ENCODE data around the gene NAV2.
A peak's percentile ranks its signal among the peaks of the same experiment; 100 is the strongest.
"Not testable (repeated sequence)": the region's sequence is repeated elsewhere in the genome, so short reads cannot be mapped to it uniquely, and the experiment has no call there.

NAV2 gene

DNA sequence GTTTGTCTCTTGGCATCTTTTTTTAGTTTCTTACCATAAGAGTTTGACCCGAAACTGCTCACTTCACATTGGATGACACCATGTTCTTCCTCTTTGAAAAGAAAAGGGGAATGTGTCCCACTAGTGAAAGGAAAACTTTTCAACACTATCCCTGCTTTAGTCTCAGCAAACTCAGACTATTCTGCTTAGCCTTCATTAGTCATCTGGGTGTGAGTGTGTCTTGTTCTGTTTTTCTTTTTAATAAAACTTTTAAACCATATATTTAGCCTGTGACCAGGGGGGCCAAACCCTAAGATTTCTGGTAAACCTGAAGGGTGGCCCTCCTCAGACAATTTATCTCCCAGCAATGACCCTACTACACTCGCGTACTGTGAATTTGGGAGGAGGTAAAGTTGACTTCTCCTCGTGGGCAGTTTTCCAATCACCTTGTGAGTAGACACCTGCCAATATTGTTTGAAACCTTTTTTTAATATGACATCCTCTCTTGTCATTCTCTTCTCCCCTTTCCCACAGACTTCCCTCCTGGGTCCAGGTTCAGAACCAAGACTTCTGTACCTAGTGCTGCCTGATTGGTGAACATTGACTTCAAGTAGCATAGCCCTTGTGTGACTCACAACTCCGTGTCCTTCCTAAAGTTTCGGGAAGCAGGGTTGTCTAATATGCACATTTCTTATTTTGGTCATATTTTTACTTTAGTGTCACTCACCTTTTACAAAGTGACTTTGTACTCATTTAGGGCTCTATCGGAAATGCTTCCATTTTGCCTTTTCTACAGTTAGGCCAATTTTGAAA lies 407.7 kb downstream of the NAV2 start:
- Histone ChIP-seq H3K4me3 (no peak overlapping the region), H3K9me3 (no peaks in the 10 kb centered on the region), H3K4me1 (peaks cover 0 to 23% (median 4%) of the 10 kb centered on the region in 4 donors), H3K36me3 (peaks cover 34 to 54% (median 51%) of the 10 kb centered on the region in 3 donors), H3K27me3 (no peaks in the 10 kb centered on the region), H3K27ac (no peak overlapping the region)
- no peak for TF ChIP-seq CTCF (IDR thresholded peaks at IDR 0.05)
- intact Hi-C loops (cut with DNase I; ENCODE audit: low total_unique reads) = no loop called here
- DNase-seq = no peak

DNA sequence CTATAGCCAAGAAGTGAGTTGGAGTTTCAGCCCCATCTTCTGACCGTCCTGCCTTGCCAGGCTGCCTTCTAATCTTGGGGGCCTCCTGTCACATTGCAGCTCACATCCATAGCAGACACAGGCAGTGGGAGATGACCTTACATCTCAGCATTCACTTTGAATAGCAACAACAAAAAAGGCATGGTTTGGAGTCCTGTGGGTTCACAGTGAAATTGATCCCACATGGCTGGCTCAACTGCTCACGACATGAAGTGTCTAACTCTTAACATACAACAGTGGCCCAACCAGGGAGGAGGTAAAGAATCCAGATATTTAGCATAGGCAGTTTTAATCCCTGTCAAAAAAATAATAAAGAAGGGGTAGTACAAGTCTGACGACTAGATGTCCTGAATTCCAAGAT lies 409.5 kb downstream of the NAV2 start:
- Histone ChIP-seq H3K27ac (no peak overlapping the region), H3K4me1 (peaks cover 0 to 5% (median 2%) of the 10 kb centered on the region in 4 donors), H3K4me3 (no peak overlapping the region), H3K36me3 (peaks cover 26 to 40% (median 39%) of the 10 kb centered on the region in 3 donors), H3K9me3 (no peaks in the 10 kb centered on the region), H3K27me3 (no peaks in the 10 kb centered on the region)
- intact Hi-C loops (cut with DNase I; ENCODE audit: low total_unique reads) = no loop called here
- no peak for TF ChIP-seq CTCF (IDR thresholded peaks at IDR 0.05)
- no peak for DNase-seq

DNA sequence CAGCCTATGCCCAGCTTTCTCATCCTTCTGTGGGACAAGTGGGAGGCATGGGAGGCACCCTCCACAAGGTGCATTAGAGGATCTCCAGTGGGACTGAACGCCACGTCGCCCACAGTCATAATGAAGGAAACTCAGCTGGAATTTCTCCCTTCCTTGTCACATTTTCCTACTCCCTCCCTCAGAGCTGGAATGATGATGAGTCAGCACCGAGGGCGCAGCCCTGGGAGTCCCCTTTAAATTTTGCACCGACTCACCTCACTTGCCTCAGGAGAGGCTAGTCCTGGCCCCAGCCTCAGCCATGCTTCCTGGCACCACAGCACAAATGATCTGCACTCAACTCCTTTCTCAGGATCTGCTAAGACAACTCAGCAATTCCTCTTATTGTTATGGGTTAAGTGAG lies 413.3 kb downstream of the NAV2 start:
- Histone ChIP-seq H3K36me3 (peaks cover 0 to 5% (median under 1%) of the 10 kb centered on the region in 3 donors), H3K9me3 (no peaks in the 10 kb centered on the region), H3K4me1 (no peaks in the 10 kb centered on the region), H3K27me3 (no peaks in the 10 kb centered on the region), H3K4me3 (no peak overlapping the region), H3K27ac (no peak overlapping the region)
- intact Hi-C loops (cut with DNase I; ENCODE audit: low total_unique reads) = no loop called here
- no peak for DNase-seq
- no peak for TF ChIP-seq CTCF (IDR thresholded peaks at IDR 0.05)

GRCh38 chr11:20126724-20127123 lies 414.1 kb downstream of the NAV2 start:
- TF ChIP-seq CTCF (IDR thresholded peaks at IDR 0.05) = no peak
- H3K27me3 ChIP-seq = no peaks in the 10 kb centered on the region

GRCh38 chr11:20127671-20128527 lies 415.3 kb downstream of the NAV2 start:
- no peaks in the 10 kb centered on the region for H3K9me3 ChIP-seq
- intact Hi-C loops (cut with DNase I; ENCODE audit: low total_unique reads) = no loop called here
- peaks cover 0 to 8% (median 7%) of the 10 kb centered on the region in 4 donors for H3K4me1 ChIP-seq
- TF ChIP-seq CTCF (IDR thresholded peaks at IDR 0.05) = peak; percentile 78 to 79
- H3K27me3 ChIP-seq = no peaks in the 10 kb centered on the region
- no peaks in the 10 kb centered on the region for H3K36me3 ChIP-seq
- DNase-seq = peak; percentile 72 to 88
- no peak overlapping the region for H3K4me3 ChIP-seq
- H3K27ac ChIP-seq = no peak overlapping the region

More at GRCh38 chr11:20126724-20127123, 414.1 kb downstream of the NAV2 start:
- no peaks in the 10 kb centered on the region for H3K36me3 ChIP-seq
- intact Hi-C loops (cut with DNase I; ENCODE audit: low total_unique reads) = no loop called here
- H3K27ac ChIP-seq = no peak overlapping the region
- no peak overlapping the region for H3K4me3 ChIP-seq
- DNase-seq = no peak
- peaks cover 0 to 4% (median 2%) of the 10 kb centered on the region in 4 donors for H3K4me1 ChIP-seq
- H3K9me3 ChIP-seq = no peaks in the 10 kb centered on the region

DNA sequence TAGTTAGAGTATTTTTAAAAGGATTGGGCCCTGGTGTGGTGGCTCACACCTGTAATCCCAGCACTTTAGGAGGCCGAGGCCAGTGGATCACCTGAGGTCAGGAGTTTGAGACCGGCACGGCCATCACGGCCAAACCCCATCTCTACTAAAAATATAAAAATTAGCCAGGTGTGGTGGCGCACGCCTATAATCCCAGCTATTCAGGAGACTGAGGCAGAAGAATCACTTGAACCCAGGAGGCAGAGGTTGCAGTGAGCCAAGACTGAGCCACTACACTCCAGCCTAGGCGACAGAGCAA lies 415.8 kb downstream of the NAV2 start:
- H3K4me1 ChIP-seq; H3K27me3 ChIP-seq; H3K36me3 ChIP-seq; H3K9me3 ChIP-seq; intact Hi-C loops (cut with DNase I; ENCODE audit: low total_unique reads); H3K27ac ChIP-seq; DNase-seq; H3K4me3 ChIP-seq: not testable (repeated sequence)
